Germinal center (tissue), 1 donor: ENCODE measurements around the gene MALSU1.

Experiments
- DNase-seq: peaks from one replicate; pipeline ENCODE4 v3.0.0; 2012; ENCODE audit warnings: mixed read lengths, low spot score

MALSU1 gene

DNA sequence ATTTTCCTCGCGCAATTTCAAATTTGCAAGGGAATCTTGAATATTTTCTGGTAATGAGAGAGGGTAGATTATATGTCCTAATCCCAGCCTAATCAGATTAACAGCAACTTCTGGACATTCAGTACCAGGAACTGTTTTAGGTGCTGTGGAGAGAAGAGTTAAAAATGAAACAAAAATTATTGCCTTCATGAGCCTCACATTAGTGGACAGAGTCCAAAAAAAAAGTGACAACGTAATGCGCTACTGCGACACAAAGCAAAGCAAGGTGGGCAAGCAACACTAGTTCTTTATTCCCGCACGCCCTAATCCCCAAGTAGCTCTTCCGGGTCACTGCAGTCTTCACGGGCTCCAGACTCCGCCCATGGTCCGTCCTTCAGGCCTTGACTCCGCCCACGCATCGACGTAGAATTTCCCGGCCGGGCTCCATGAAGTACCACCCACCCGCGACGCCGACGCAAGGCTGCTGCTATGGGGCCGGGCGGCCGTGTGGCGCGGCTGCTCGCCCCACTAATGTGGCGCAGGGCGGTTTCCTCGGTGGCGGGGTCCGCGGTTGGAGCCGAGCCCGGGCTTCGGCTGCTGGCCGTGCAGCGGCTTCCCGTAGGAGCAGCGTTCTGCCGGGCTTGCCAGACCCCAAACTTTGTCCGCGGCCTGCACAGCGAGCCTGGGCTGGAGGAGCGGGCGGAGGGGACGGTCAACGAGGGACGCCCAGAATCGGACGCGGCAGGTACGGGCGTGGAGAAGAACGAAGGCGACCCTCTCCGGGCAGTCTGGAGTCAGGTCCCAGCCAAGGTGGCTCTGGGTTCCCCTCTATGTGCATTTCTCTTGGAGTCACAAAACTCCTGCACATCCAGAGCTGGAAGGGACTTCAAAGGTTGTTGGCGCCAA lies at the start of gene MALSU1:
Gene MALSU1 (plus strand): TSS at position 455 of the 885 bp plus-strand sequence. CDS start 14 bp downstream, at position 469.
- DNase-seq: peak; percentile 94

DNA sequence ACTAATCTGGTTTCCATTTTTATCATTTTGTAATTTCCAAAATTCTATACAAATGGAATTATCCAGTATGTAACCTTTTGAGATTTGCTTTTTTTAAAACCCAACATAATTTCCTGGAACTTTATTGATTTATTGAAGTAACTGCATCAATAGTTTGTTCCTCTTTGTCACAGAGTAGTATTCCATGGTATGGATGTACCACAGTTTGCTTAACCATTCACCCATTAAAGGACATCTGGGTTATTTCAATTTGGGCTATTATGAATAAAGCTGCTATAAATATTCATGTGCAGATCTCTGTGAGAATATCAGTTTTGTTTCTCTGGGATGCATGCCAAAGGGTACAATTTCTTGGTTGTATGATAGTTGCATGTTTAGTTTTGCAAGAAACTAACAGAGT lies 49.7 kb upstream of the MALSU1 start:
- no peak for DNase-seq

DNA sequence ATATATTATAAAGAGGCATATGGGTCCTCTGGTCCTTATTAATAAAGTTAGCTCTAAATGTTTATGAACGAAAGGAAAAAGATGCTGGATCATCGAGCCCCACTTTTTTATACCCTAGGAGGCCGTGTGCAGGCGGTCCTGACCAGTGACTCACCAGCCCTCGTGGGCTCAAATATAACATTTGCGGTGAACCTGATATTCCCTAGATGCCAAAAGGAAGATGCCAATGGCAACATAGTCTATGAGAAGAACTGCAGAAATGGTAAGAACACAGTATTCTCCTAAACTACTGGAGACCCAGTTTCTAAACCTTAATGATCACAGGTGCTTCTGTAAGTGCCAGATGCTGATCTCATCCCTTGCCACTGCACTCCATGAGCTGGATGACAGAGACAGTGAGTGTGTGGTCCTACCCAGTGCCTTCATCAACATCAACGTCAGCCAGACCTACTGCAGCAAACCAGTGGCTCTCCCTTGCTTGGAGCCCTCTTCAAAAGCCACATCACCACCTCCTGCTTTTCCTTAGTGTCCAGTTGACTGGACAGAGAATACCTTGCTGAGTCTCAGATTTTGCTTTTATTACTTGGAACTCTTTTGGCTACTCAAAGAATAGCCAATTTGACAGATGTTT lies 45.0 kb upstream of the MALSU1 start:
- DNase-seq: no peak

DNA sequence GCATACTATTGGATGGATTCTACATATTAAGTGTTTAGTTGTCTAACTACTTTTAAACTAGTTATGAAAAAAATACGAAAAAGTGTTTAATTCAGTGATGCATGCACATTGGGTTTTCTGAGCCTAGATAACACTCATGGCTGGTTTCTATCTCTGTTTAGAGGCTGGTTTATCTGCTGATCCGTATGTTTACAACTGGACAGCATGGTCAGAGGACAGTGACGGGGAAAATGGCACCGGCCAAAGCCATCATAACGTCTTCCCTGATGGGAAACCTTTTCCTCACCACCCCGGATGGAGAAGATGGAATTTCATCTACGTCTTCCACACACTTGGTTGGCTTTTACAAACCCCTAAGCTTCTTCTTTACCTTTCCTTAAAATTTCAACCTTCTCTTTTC lies 42.4 kb upstream of the MALSU1 start:
- DNase-seq: no peak

DNA sequence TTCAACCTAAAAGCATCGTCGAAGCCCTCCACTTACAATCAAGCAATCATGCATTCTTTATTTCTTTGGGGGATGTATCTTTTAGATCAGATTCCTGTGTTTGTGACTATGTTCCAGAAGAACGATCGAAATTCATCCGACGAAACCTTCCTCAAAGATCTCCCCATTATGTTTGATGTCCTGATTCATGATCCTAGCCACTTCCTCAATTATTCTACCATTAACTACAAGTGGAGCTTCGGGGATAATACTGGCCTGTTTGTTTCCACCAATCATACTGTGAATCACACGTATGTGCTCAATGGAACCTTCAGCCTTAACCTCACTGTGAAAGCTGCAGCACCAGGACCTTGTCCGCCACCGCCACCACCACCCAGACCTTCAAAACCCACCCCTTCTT lies 38.8 kb upstream of the MALSU1 start:
- DNase-seq: no peak

DNA sequence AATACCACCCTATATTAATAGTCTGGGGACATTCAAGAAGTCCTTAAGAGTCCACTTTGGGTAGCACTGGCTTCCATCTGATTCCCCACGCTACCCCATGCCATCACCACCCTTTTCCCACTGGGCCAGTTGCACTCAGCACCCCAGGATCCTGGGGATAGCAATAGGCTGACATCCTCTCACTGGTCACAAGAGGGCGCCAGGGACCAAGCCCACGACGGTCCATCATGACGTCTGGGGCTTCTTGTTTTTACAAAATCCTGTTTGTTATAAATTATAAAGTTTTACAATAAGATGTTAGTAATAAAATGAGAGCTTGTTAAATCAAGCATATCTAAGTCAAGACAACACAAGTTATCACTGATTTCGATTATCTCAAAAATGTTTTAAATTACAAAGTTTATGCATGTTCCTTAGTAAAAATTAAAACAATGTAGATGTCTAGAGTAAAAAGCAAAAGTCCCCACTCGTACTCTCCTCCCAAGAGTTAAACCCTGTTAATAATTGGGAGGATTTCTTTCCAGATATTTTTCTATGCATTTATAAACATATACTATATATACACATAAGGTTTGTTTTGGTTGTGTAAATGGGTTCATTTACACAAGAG lies 37.2 kb upstream of the MALSU1 start:
- DNase-seq: peak; percentile 81

DNA sequence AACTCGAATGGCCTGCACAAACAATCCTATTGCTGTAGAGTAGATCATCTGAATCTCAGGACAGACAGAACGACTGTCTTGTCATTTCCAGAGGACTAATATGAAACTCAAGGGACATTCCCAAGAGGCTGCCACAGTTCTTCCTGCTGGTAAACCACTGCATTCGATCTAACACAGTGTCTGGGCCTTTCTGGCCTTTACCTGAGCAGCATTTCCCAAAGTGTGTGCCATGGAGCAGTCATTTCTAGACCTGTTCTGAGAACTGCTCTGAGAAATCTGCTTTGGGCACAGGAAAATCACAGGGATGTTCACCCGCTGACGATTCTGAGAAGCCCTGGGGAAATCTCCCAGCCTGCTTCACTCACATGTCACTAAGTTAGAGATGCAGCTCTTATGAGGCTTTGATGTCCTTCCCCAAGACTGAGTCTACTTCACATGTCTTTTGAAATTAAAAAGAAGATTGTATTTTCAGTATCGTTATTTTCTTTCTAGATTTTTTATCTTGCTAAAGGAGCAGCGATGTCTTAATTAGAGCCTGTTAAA lies 34.2 kb upstream of the MALSU1 start:
- DNase-seq: no peak

DNA sequence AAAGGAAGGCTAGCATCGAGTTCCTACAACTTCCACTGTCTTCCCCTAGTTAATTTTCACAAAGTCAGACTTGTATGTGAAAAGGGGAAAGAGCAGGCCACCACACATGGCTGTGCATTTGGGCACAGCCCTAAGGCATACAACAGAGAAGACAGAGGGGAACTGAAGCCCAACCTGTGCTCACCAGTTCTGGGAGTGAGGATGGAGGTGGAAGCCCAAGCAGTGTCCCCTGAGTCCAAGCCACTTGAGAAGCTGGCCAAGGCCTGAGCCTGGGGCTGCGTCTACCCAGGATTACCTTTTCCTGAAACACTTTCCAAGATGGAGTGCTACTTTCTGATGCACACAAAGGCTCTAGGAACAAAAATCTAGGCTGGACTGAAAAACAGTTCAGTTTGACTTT lies 32.2 kb upstream of the MALSU1 start:
- DNase-seq: no peak

DNA sequence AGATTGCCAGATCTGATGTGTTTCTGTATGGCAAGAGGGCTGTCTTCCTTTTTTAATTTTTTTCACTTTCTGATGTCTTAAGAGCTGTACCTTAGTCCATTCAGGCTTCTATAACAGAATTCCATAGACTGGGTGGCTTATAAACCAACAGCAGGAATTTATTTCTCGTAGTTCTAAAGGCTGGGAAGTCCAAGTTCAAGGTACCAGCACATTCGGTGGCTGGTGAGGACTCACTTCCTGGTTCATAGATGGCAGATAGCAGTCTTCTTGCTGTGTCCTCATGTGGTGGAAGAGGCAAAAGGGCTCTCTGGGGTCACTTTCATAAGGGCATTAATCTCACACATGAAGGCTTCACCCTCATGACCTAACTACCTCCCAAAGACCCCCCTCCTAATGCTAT lies 31.8 kb upstream of the MALSU1 start:
- no peak for DNase-seq

DNA sequence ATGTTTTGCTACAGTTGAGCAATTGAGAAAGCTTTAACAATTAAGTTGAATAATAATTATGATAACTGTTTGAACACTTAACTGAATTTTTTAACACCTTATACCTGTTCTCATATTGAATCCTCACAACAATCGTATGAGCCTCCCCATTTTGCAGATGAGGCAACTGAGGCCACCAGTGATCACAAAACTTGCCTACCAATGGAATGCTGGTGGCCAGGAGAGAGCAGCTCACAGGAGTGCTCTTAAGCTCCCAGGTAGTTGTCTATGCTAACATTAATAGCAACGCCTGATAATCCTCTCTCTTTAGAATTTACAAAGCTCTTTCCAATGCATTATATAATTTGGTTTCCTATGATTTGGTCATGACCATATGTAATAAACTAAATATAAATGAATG lies 31.0 kb upstream of the MALSU1 start:
- no peak for DNase-seq

DNA sequence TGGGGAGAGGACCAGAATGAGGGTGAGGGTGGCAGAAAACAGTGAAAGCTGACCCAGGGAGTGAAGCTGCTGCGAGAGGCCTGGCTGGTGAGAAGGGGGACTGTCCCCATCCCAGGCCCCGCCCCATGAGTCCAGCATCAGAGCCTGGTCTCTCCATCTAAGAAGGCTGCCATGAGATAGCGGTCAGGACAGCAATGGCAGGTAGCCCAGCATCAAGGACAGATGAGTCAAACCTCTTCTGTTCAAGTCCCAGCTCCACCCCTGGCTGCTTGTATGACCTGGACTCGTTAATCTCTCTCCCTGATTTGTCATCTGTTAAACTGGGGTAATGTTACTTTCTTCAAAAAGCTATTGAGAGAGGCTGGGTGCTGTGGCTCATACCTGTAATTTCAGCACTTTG lies 30.4 kb upstream of the MALSU1 start:
- no peak for DNase-seq

DNA sequence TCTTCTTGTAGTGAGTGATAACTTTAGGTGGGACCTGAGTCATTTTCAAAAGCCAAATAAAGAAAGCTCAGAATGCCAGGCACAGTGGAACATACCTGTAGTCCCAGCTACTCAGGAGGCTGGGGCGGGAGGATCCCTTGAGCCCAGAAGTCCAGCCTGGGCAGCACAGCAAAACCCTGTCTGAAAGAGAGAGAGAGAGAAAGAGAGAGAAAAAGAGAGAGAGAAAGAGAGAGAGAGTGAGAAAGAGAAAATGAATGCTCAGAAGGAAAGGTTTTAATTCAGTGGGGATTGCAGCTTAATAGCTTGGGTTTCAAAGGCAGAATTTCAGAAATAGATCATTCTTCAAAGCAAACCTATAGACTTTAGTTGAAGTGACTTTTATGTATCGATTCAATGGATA lies 26.9 kb upstream of the MALSU1 start:
- no peak for DNase-seq

DNA sequence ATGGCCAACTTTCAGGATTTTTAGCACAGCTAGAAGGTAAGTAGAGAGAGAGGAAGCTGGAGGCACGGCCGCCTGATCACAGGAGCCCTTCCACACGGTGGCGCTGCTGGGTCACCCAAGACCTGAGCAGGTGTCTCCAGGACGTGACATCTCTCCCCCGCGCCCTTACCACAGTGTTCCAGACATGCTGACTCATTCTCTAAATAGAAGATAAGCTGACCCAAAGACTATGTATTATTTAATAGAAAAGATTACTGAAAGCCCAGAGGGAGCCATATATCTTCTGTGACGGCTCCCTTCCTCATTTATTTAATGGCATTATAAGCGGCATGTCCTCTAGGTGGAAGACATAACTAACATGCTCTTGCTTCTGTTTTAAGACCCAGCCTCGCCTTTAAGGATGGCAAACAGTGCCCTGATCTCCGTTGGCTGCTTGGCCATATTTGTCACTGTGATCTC lies 26.0 kb upstream of the MALSU1 start:
- DNase-seq: peak; percentile 73

DNA sequence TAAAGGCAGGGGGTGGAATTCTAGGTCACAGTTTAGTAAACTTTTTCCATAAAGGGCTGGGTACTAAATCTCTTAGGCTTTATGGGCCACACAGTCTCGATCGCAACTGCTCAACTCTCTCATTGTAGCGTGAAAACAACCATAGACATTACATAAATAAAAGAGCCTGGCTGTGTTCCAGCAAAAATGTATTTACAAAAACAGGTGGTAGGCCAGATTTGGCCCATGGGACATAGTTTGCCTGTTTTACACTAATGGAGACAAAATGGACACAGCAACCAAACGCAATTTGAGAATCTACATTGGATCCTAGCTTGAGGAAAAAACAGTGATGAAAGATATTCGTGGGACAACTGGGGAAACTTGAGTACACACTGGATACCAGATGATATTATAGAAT lies 23.2 kb upstream of the MALSU1 start:
- no peak for DNase-seq

DNA sequence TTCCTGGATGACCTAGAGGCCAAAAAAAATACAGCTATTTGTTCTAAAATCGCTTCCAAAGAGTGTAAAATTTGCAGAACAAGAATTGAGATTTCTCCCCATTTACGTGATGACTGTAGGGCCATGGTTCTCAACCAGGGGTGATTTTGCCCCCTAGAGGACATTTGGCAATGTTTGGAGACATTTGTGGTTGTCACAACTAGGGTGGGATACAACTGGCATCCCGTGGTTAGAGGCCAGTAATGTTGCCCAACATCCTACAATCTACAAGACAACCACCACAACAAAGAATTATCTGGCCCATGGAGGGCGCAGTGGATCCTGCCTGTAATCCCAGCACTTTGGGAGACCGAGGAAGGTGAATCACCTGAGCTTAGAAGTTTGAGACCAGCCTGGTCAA lies 22.8 kb upstream of the MALSU1 start:
- no peak for DNase-seq

DNA sequence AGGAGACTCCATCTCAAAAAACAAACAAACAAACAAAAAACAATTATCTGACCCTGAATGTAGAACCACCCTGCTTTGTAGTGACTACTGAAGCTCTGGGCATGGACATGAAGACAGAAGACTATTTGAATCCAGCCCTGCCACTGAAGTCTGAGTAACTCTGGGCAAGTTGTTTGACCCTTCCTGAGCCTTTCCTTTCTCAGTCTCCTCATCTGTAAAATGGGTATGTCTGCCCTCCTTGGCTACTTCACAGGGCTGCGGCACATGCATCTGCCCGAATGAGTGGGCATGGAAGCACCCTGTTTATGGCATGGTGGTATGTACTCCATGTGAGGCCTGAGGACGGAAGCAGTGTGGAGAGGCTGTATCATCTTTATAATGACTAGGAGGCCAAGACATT lies 22.2 kb upstream of the MALSU1 start:
- no peak for DNase-seq

DNA sequence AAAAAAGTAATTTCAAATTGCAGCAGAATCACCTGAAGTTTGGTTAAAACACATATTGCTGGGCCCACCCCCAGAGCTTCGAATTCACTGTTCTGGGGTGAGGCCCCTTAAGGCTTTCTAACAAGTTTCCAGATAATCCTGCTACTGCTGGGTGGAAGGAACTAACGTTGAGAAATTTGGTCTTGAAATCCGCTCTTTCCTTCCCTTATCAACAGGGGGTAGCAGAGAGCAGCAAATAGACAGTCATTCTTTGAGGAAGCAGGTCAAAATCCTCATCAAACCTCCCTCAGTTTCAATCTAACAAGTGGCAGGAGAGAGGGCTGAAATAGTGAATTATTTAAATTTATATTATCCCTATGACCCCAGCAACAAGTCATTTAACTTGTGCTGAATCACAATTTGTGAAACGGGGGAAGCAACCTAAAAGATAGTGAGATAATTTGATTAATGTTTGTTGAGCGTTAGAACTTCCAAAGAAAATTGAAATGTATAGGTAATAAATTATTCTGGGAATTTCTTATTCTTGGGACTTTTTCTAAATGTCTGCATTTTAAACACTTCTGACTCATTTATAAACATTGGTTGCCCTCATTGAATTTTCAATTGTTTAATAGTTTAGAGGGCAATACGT lies 21.7 kb upstream of the MALSU1 start:
- DNase-seq: peak; percentile 69

DNA sequence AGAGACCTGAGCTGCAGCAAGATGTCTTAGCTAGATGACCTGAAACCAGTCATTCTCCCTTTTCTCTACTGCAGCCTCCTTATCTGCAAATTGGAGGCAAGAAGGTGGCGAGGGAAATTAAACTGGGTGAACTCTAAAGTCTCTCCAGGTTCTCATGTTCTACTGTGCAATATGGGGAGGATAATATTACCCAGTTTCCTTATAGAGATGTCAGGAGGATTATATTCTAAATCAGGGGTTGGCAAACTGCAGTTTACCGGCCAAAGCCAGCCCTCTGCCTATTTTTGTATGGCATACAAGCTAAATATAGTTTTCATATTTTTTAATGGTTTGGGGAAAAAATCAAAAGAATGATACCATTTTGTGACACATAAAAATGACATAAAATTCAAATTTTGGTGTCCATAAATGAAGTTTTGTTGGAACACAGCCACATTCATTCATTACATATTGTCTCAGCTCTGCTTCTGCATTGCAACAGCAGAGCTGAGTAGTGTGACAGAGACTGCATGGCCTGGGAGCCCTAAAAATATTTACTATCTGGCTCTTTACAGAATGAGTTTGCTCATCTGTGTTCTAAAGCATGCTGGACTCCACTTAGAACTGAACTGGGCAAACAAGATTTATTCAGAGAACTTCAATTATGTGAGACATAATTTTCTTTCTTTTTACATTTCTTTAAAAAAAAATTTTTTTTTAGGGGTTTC lies 19.2 kb upstream of the MALSU1 start:
- DNase-seq: no peak

DNA sequence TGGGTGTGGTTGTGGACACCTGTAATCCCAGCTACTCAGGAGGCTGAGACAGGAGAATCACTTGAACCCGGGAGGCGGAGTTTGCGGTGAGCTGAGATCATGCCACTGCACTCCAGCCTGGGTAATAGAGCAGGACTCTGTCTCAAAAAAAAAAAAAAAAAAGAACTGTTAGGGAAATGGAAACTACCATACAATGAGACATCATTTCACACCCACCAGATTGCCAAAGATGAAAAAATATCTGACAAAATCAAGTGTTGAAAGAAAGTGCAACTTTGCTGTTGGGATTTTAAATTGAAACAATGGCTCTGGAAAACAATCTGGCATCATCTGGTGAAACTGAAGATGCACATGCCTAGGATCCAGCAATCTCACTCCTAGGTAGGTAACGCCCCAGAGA lies 16.1 kb upstream of the MALSU1 start:
- DNase-seq: no peak

DNA sequence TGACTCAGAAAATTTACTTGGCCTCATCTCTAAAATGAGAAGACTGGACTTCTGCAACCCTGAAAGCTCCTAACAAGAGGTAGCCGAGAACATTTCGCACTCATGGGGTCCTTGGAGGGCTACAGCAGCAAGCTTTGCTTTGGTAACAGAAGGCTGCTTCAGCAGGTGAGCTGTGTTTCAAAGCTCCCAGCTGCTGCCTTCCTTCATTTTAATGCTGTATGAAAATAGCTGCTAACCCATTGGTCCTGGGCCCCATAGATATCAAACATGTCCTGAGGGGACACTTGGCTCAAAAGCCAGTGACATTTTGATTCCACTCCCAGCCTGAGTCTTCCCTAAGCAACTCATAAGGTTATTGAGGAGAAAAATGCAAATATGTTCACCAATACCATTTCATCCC lies 14.3 kb upstream of the MALSU1 start:
- no peak for DNase-seq
